ENCODE measurements around the gene PACRG. TPM values are rescaled to one million over a fixed set of nuclear protein-coding genes. Genes with fewer than 3 reads are reported as not detected.

Gene PACRG
- total and polyA plus RNA-seq, 2 of the 8 experiments (the other 6 are each of a cell fraction or from before 2014, with no cell fraction given) = 0.44 to 0.54 TPM

- Histone ChIP-seq H3K4me1 (replicated peaks in 1 of 4; ENCODE audit: control insufficient read depth in 3 of 4, insufficient read depth in 4 of 4, low read length in 3 of 4) (0 out of 7 replicates have a peak, but pooled peaks cover 0 to 3% (median 0%) of the 10 kb centered on the region in 4 experiments), H2BK5ac (ENCODE audit: low read depth, low read length) (no peak overlapping the region), H3K9me3 (ENCODE audit: insufficient read depth in 2 of 2, low read depth in 1 of 2, low read length in 1 of 2) (peaks cover 0 to 3% of the 10 kb centered on the region in 2 experiments; a peak in 2 of 4 replicates), H3K4me2 (ENCODE audit: insufficient read depth in 1 of 2, low read depth in 2 of 2, low read length in 2 of 2) (no peak overlapping the region), H3K23ac (ENCODE audit: insufficient read length) (no peak overlapping the region), H3K14ac (ENCODE audit: insufficient read length) (no peak overlapping the region), H2BK20ac (ENCODE audit: low read length) (no peak overlapping the region), H2AFZ (ENCODE audit: low read length) (no peak overlapping the region), H3K9ac (replicated peaks in 1 of 4; ENCODE audit: extremely low read depth in 1 of 4, low read depth in 3 of 4, low read length in 3 of 4) (no peak overlapping the region), H3K79me2 (ENCODE audit: control insufficient read depth in 1 of 2, insufficient read depth in 2 of 2, low read length in 2 of 2) (no peaks in the 10 kb centered on the region), H3K27me3 (replicated peaks in 1 of 4; ENCODE audit: control insufficient read depth in 3 of 4, extremely low read depth in 1 of 4, insufficient read depth in 3 of 4, low read length in 3 of 4) (no peaks in the 10 kb centered on the region), H3K23me2 (ENCODE audit: low read depth, low read length) (no peaks in the 10 kb centered on the region), H3K27ac (ENCODE audit: low read depth, low read length) (no peak overlapping the region), H2BK15ac (ENCODE audit: low read length) (no peak overlapping the region), H2BK120ac (replicated peaks; ENCODE audit: low read depth, low read length) (no peak overlapping the region), H4K20me1 (replicated peaks in 1 of 2; ENCODE audit: control insufficient read depth in 1 of 2, insufficient read depth in 2 of 2, low read length in 2 of 2) (no peaks in the 10 kb centered on the region), H4K91ac (replicated peaks; ENCODE audit: insufficient read length, low read length) (no peak overlapping the region), H3K4me3 (ENCODE audit: extremely low read depth in 1 of 4, insufficient read depth in 2 of 4, low read depth in 3 of 4, low read length in 4 of 4) (no peak overlapping the region), H4K8ac (ENCODE audit: extremely low read depth, insufficient read depth, low read length) (no peak overlapping the region; the same call in 1 of the 2 replicates), H2AK5ac (ENCODE audit: low read depth, low read length) (no peak overlapping the region), H3K56ac (replicated peaks; ENCODE audit: insufficient read length, low read depth, low read length) (no peak overlapping the region), H3K36me3 (ENCODE audit: control insufficient read depth in 2 of 4, insufficient read depth in 4 of 4, low read length in 3 of 4) (no peaks in the 10 kb centered on the region), H3K79me1 (ENCODE audit: low read depth, low read length) (no peaks in the 10 kb centered on the region), H3K18ac (ENCODE audit: extremely low read depth, low read length) (no peak overlapping the region), H3K4ac (replicated peaks; ENCODE audit: insufficient read length, low read depth, low read length) (no peak overlapping the region), H2BK12ac (ENCODE audit: low read depth, low read length) (no peak overlapping the region), H4K5ac (ENCODE audit: insufficient read length, low read depth, low read length) (no peak overlapping the region)
- POLR2A ChIA-PET (ENCODE audit: partially characterized antibody) = no interaction called here
- WGBS, 2 experiments (ENCODE audit: extremely low coverage in 1 of 2, insufficient coverage in 1 of 2, insufficient read length in 1 of 2, insufficient replicate concordance in 2 of 2, low coverage in 1 of 2, low lambda C conversion rate in 2 of 2, missing lambda C conversion rate in 1 of 2) = 87% methylated on average over 11 of the region's 12 CpGs; no CpG with 5 or more reads in 1 of the 2 experiments
- CTCF ChIA-PET (ENCODE audit: partially characterized antibody) = no interaction called here
- no peak for DNase-seq (ENCODE audit: low read depth in 1 of 2, low spot score in 2 of 2)
- no peak for FAIRE-seq
- no peak for TF ChIP-seq JUN (IDR thresholded peaks at IDR 0.05; ENCODE audit: low read depth, low read length)
- no peak for TF ChIP-seq SP1 (IDR thresholded peaks at IDR 0.05; ENCODE audit: low read depth, low read length)
- TF ChIP-seq GTF2F1 (IDR thresholded peaks at IDR 0.05; ENCODE audit: borderline replicate concordance, low read depth, low read length) = no peak
- TF ChIP-seq SP4 (IDR thresholded peaks at IDR 0.05; ENCODE audit: low read length) = no peak
- no peak for TF ChIP-seq GABPA (IDR thresholded peaks at IDR 0.05; ENCODE audit: borderline replicate concordance, insufficient read depth, low read length)
- no peak for TF ChIP-seq TEAD4 (IDR thresholded peaks at IDR 0.05; ENCODE audit: low read depth, low read length)
Observed at GRCh38 chr6:163201855-163202254, 474.1 kb downstream of the PACRG start.
